ENCODE measurements around the gene MND1. TPM values are rescaled to one million over a fixed set of nuclear protein-coding genes. Genes with fewer than 3 reads are reported as not detected.
"Not testable (repeated sequence)": the region's sequence is repeated elsewhere in the genome, so short reads cannot be mapped to it uniquely, and the experiment has no call there.

The MND1 gene
- total RNA-seq, 1 donor from 2014 or later: 10.6 TPM

DNA sequence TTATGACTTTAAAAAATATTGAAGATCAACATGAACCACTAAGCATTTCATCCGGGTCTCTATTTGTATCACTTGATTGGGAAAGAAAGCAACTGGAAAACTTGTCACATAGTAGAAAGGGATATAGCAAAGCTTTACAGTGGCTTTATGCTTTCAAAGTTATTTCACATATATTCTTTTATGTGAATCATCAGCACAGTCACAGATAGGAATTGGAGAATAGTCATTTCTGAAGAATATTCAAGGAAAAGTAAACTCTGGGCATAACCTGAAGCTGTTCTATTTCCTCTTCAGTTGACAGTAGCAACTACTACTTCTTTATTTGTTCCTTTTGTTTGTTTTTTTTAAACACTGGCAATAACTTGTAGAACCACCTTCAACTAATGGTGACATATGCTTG lies 50.5 kb downstream of the MND1 start:
- intact Hi-C loops (cut with micrococcal nuclease): loop anchor here (2.0 kb wide), 1 partner anchor 16 kb away; no protein-coding TSS in a partner anchor

DNA sequence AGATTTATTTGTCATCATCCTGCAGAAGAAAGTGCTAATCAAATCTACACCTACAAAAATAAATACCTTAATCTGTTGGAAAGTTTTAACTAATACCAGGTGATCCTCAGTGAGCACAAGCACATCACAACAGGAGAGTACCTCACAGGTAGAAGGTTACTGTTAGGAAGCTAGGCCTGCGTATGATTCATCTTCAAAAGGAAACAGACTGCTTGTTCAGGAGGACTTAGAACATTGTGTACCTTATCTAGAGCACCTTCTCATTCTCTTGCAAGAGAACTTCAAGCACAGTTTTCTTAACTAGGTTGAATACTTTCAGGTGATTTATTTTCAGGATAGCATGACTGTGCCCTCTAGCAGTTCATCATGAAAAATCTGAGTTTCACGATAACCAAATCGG lies 54.2 kb downstream of the MND1 start:
- intact Hi-C loops (cut with micrococcal nuclease): no loop called here

DNA sequence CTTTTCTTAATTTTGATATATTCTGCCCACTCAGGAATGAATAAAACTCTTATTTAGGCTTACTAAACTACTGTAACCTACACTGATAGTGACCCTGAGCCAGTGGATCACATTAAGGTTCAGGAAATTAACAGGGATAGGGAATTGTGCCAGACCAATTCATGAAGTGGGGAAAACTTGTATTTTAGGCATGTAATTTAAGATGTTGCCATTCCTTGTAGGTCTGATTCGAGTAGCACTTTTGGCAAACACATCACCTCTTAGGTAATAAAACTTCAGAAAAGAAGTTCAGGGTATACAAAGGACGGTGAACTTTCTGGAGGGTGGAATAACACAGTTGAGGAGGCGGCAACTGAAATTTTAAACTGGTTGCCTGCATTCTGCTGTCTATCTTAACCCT lies 54.9 kb downstream of the MND1 start:
- intact Hi-C loops (cut with micrococcal nuclease): no loop called here

DNA sequence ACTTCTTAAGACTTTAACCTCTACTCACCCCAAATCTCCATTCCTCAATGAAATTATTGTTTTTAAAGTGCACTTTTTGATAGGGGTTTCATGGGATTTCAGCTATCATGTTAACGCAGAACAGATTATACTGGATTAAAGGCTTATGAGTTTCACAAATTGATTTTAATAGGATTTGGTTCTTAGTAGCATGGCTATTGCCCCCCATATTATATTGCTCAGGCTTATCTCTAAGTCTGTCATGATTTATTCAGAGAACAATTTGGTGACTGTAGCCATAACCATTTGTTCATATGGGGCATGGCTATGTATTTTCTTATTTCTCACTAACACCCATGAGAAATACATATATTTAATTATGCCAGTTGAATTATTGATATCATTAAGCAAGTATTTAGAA lies 57.0 kb downstream of the MND1 start:
- intact Hi-C loops (cut with micrococcal nuclease): no loop called here

DNA sequence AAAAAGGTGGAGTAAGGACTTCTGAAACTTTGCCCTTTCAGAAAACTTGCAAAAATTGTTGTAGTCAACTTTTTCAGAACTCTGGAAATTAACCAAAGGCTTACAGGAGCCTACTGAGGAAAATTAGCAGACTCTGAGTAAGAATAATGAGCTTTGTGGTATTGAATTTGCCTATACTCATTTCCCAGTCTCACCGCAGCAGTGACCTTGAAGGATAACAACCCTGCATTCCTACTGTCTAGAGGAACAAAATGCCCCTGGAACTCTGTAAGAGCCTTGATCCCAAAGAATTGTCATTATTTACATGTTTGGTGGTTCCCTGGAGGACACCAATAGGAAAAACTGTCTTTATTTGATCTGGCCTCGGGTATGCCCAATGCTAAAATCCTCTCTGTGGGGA lies 57.9 kb downstream of the MND1 start:
- intact Hi-C loops (cut with micrococcal nuclease): no loop called here

DNA sequence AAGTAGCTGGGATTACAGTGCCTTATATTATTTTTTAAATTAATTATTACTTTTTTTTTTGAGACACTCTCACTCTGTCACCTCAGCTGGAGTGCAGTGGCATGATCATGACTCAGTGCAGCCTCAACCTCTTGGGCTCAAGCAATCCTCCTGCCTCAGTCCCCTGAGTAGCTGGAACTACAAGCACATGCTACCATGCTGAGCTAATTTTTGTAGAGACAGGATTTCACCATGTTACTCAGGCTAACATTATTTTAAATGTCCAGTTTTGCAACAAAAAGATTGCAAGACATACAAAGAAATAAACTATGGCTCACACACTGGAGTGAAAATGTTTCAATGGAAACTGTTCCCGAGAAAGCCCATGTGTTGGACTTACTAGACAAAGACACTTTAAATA lies 59.2 kb downstream of the MND1 start:
- intact Hi-C loops (cut with micrococcal nuclease): no loop called here

DNA sequence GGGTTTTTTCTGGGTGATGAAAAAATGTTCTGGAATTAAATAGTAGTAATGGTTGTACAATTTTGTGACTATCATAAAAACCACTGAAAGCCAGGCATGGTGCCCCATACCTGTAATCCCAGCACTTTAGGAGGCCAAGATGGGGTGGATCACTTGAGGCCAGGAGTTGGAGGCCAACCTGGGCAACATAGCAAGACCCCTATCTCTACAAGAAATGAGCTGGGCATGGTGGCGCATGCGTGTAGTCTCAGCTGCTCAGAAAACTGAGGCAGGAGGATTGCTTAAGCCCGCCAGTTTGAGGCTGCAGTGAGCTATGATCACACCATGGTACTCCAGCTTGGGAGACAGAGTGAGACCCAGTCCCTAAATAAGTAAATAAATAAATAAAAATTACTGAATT lies 63.4 kb downstream of the MND1 start:
- intact Hi-C loops (cut with micrococcal nuclease): no loop called here

DNA sequence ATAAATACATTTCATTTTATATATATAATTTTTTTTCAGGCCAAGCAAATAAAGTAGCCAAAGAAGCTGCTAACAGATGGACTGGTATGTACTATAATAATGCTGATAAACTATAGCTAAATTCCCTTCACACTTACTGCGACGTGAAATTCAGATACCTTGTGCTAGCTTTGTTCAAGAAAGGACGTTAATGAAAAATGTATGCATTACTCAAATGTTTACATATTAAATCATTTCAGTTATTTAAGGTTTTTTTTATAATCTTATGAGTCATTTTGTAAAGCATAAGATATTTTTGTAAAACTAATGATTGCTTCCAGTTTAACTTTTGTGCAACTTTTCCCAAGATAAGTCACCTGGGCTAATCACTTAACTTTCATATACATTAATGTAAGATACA lies 64.4 kb downstream of the MND1 start:
- intact Hi-C loops (cut with micrococcal nuclease): no loop called here

DNA sequence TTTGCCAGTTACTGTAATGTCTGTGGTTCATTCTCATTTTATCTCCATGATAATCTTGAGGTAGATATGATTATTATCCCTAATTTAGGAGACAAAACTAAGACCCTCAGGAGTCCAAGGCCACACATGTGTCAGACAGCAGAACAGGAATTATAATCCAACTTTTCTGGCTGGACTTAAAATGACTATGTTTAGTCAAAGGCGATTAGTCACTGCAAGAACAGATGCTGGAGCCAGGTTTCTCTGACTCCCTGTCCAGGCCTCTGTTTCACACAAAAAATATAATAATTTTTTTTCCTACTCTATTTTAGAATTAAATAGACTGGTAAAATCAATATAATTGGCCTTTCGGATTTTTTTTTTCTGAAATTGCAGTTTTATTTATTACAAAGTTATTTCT lies 64.9 kb downstream of the MND1 start:
- intact Hi-C loops (cut with micrococcal nuclease): no loop called here

DNA sequence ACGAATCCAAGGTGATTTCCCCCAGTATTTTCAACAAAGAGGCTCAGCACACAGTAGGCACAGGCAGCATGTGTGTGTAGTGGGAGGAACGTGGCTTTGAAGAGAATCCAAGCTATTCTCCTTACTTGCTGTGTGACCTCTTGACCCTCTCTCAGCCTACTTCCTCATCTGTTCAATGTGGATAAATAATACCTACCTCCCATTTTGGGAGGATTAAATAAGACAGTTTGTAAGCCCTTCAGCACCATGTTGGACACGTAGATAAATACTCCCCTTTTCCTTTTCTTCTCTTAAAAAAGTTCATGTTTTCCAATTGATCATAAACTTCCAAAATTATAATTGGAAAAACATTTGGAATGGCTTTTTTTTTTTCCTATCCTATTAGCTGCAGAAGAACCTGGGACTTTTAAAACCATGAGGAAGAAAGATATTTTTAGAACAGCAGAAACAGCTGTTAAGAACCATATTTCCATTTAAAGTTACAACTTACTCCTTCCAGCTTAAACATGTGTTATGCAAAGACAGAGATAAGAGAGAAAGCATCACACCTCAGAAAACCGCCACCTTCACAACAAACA lies 65.5 kb downstream of the MND1 start:
- intact Hi-C loops (cut with micrococcal nuclease): loop anchor here (2.0 kb wide), 1 partner anchor 15 kb away; no protein-coding TSS in a partner anchor

DNA sequence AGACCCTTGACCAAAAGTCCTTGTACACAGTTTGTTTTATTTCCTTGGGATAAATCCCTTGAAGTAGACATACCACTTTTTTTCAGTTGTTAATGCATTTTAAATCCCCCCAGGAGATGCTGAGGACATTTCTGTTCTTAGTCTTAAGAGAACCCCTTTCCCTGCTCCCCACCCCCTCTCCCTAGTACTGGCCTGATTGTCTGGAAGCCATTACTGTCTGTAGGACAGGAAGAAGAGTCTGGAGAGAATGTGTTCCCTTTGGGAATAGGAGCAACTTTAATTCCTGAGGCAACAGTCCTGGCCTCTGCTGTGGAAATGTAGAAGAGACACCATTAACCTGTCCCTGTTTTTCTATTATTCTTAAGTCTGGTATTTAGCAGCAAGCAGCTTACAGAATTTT lies 69.4 kb downstream of the MND1 start:
- intact Hi-C loops (cut with micrococcal nuclease): no loop called here

DNA sequence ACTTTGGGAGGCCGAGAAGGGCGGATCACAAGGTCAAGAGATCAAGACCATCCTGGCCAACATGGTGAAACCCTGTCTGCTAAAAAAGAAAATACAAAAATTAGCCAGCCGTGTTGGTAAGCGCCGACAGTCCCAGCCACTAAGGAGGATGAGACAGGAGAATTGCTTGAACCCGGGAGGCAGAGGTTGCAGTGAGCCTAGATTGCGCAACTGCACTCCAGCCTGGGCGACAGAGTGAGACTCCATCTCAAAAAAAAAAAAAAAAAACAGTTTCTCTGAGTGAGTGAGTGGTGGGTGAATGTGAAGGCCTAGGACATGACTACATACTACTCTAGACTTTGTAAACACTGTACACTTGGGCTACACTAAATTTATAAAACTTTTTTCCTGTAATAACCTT lies 72.0 kb downstream of the MND1 start:
- intact Hi-C loops (cut with micrococcal nuclease): not testable (repeated sequence)

DNA sequence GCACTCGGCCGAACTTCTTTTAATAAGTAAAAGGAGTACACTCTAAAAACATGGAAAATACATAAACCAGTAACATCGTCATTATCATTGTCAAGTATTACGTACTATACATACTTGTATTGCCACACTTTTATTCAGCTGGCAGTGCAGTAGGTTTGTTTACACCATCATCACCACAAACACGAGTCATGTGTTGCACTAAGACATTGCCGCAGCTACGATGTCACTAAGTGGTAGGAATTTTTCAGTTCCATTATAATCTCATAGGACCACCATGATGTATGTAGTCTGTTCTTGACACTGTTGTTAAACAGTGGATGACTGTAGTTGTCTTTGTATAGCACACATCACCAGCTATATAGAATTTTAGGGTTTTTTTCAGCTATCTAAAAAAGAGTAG lies 73.6 kb downstream of the MND1 start:
- intact Hi-C loops (cut with micrococcal nuclease): no loop called here

DNA sequence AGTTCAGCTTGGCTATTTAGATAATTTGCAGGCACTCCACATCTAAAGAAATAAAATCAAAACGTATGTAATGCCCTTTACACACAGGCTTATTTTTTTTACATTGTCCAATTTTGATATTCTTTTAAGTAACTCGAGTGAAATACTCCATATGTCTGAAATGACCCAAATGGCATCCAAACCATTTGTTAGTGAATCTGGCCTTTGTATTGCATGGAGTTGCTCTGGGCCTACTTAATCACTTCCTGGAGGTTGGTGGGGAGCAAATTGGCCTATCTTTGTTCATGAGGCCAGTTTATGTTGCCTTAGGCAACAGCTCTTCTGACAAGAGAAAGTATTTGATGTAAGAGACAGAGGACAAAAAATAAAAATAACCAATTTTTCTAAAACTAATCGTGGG lies 74.1 kb downstream of the MND1 start:
- intact Hi-C loops (cut with micrococcal nuclease): no loop called here

DNA sequence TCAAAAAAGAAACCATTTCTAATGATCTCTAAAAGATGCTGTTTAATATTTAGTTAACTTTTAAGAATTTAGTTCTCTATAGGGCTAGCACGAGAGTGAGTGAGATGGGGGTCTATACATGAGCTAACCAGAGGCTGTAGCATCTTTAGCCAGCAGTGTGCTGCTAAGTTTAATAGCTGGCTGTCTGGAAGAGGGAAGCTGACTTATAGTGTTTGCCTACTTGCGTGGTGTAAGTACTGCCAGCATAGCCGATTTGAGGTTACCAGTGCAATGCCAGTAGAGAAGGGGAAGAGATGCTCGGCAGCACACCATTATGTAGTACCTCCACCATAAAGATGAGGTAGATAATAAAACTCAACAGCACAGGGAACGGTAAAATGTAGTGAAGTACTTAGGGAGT lies 74.5 kb downstream of the MND1 start:
- intact Hi-C loops (cut with micrococcal nuclease): no loop called here

DNA sequence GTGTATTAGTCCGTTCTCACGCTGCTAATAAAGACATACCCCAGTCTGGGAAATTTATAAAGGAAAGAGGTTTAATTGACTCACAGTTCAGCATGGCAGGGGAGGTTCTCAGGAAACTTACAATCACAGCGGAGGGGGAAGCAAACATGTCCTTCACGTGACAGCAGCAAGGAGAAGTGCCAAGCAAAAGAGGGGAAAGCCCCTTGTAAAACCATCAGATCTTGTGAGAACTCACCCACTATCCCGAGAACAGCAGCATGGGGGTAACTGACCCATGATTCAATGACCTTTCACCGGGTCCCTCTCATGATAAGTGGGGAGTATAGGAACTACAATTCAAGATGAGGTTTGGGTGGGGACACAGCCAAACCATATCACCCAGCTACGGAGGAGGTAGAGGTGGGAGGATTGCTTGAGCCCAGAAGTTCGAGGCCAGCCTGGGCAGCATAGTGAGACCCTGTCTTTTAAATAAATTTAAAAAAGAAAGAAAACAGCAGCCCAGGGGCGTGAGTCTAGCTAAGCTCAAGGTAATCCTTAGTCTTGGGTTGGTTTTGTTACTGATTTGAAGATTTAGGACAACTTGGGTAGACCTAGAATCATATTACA lies 75.3 kb downstream of the MND1 start:
- intact Hi-C loops (cut with micrococcal nuclease): no loop called here

DNA sequence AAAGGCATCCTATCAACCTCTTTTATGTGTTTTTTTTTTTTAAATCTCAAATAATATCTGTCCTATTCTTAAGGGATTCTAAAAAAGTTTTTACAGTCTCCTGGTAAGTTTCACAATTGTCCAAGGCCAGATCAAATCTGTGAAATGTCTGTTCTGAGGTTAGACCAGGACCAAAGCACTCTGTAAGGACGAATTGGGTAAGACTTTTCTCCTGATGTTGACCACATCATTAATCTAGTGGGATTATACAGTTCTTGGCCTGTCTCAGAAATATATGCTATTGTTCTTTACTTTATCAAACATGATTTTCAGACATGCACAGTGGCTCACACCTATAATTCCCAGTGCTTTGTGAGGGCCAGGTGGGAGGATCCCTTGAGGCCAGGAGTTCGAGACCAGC lies 75.9 kb downstream of the MND1 start:
- intact Hi-C loops (cut with micrococcal nuclease): no loop called here

DNA sequence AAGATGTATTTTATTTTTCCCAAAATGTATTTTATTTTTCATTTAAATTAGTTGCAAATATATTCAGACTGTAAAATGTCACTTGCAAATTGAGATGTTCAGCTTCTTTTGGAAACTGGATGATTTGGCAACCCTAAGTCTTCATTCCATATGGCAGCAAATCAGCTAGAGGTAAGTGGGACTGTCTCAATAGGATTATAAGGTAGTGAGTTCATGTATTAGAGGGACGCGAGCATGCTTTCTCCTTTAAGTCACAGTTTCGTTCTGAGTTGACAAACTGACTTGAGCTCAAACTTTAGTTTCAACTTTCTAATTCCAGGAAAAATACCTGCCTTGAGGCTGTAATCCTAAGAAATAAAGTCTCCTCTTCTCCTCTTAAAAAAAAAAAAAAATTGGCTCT lies 77.5 kb downstream of the MND1 start:
- intact Hi-C loops (cut with micrococcal nuclease): loop anchor here (1.0 to 2.0 kb wide), 3 partner anchors 11 to 49 kb away; no protein-coding TSS in a partner anchor

DNA sequence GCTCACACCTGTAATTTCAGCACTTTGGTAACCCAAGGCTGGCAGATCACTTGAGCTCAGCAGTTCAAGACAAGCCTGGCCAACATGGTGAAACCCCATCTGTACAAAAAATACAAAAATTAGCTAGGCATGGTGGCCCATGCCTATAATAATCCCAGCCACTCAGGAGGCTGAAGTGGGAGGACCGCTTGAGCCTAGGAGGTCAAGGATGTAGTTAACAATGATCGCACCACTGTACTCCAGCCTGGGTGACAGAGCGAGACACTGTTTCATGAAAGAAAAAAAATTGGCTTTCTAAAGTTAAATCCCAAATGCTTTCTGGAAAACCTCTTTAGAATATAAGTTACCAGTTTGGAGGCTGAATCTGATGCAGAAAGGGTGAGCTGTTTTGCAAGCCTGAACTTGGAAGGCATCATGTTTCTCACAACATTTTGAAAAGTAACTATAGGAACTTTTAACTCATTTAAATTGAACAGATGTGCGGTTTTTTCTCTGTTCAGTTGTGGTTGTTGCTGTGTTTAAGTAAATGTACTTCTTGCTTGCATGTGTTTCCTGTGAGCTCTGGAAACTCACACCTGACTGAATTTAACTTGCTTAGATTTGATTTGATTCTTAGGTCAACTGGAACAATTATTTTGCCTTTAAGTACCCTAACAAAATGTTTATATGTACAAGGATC lies 81.9 kb downstream of the MND1 start:
- intact Hi-C loops (cut with micrococcal nuclease): no loop called here

DNA sequence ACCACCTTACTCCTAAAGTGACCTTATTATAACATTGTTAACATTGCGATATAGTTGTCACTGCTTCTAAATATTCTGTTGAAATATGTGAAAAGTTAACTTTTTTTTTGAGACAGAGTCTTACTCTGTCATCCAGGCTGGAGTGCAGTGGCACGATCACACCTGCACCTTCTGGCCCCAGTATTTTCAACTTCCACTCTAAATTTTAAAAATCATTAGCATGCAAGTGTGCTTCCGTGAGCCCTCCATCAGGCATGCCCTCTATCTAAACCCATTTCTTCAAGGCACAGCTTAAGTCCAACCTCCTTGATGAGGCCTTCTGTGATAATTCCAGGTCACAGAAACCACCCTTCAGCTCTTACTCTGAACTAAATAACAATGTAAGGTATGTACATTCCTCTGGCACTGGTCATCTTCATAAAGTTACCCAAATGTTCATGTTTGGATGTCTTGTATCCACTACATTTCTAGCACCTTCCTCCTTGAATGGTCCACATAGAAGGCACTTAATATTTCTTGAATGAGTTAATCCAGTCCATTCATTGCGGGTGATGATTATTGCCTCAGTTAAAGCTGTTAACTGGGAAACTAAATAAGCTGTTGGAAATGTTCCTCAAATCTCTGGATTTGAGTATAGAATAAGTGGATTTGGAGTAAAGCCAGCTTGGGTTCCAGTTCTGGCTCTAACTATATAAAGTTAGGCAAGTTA lies 83.0 kb downstream of the MND1 start:
- intact Hi-C loops (cut with micrococcal nuclease): no loop called here

DNA sequence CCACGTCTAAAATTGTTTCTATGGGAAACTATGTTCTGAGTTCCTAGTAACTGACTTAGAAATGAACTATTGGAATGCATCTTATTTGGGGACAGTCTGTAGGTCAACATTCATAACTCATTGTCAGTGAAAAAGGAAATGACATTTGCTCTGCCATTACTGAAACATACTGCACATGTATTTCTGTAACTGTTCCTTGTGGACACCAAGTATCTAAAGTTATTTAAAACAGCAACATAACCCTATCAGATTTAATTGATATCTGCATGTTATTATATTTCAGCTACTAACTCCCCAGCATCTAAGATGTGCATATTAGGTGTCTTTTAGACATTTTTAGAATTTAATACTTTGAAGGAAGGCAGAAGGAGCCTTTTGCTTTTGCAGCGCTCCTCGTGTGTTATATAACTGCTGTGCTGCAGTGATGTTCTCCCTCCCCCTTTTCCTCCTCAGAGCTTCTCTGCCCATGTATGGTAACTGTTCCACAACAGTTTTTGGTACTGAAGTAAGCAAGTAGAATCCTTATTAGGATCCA lies 84.5 kb downstream of the MND1 start:
- intact Hi-C loops (cut with micrococcal nuclease): no loop called here
